ACC112 (cell line): Measurements from ENCODE around the gene RUNX3.
"Not testable (repeated sequence)": the region's sequence is repeated elsewhere in the genome, so short reads cannot be mapped to it uniquely, and the experiment has no call there.

Experiments
- H2AFZ ChIP-seq: fragments of 200-600 bp; sonication (generic); one replicate; pipeline ENCODE4 v1.6.0; 2017; ENCODE audit warnings: antibody characterized with exemption, low read length; ENCODE audit not compliant: unreplicated experiment
- H3K27ac ChIP-seq: fragments of 200-600 bp; sonication (generic); 2 replicates; pipeline ENCODE4 v1.5.1; 2014; ENCODE audit warnings: low read depth, mild to moderate bottlenecking, antibody characterized with exemption, low read length, moderate library complexity
- H3K27me3 ChIP-seq: fragments of 200-600 bp; sonication (generic); 2 replicates; pipeline ENCODE4 v1.6.1; 2014; ENCODE audit warnings: mild to moderate bottlenecking, antibody characterized with exemption, low read length, moderate library complexity, mixed read lengths; ENCODE audit not compliant: insufficient read depth
- H3K36me3 ChIP-seq: fragments of 200-600 bp; sonication (generic); 2 replicates; pipeline ENCODE4 v1.6.1; 2016; ENCODE audit warnings: mild to moderate bottlenecking, antibody characterized with exemption, low read length, moderate library complexity, mixed read lengths; ENCODE audit not compliant: insufficient read depth
- H3K4me1 ChIP-seq: fragments of 200-600 bp; sonication (generic); one replicate; pipeline ENCODE4 v1.6.1; 2016; ENCODE audit warnings: low read length, mixed read lengths; ENCODE audit not compliant: insufficient read depth, unreplicated experiment, control insufficient read depth
- H3K4me3 ChIP-seq: fragments of 200-600 bp; sonication (generic); 2 replicates; pipeline ENCODE4 v1.5.1; 2014; ENCODE audit warnings: mild to moderate bottlenecking, low read depth, low read length
- H3K79me2 ChIP-seq: fragments of 200-600 bp; sonication (generic); one replicate; pipeline ENCODE4 v1.6.0; 2016; ENCODE audit warnings: low read length; ENCODE audit not compliant: control insufficient read depth, unreplicated experiment, insufficient read depth

The RUNX3 gene

DNA sequence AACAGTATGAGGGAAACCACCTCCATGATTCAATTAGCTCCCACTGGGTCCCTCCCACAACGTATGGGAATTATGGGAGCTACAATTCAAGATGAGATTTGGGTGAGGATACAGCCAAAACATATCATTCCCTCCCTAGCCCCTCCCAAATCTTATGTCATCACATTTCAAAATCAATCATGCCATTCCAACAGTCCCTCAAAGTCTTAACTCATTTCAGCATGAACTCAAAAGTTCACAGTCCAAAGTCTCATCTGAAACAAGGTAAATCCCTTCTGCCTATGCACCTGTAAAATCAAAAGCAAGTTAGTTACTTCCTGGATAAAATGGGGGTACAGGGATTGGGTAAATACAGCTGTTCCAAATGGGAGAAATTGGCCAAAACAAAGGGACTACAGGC lies 38.7 kb downstream of the RUNX3 start:
- not testable (repeated sequence) for H3K4me3 ChIP-seq, H3K36me3 ChIP-seq, H3K79me2 ChIP-seq, H3K4me1 ChIP-seq, H3K27me3 ChIP-seq, H3K27ac ChIP-seq, H2AFZ ChIP-seq

DNA sequence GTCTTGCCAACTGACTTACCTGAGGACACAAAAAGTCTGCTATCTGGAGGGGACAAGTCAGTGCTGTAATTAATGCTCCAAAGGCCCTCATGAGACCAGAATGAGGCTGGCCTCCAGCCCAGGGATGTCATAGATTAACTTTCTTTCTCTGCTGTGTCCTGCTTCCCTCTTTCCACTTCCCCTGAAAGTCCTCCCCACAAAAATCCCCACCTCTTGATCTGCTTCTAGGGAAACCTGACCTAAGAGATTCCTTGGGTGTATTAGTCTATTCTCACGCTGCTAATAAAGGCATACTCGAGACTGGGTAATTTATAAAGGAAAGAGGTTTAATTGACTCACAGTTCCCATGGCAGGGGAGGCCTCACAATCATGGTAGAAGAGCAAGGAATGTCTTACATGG lies 39.2 kb downstream of the RUNX3 start:
- Histone ChIP-seq H2AFZ (no peak overlapping the region), H3K36me3 (no peaks in the 10 kb centered on the region), H3K27me3 (no peaks in the 10 kb centered on the region), H3K4me3 (no peak overlapping the region), H3K79me2 (no peaks in the 10 kb centered on the region), H3K27ac (no peak overlapping the region), H3K4me1 (peaks cover 5% of the 10 kb centered on the region)

DNA sequence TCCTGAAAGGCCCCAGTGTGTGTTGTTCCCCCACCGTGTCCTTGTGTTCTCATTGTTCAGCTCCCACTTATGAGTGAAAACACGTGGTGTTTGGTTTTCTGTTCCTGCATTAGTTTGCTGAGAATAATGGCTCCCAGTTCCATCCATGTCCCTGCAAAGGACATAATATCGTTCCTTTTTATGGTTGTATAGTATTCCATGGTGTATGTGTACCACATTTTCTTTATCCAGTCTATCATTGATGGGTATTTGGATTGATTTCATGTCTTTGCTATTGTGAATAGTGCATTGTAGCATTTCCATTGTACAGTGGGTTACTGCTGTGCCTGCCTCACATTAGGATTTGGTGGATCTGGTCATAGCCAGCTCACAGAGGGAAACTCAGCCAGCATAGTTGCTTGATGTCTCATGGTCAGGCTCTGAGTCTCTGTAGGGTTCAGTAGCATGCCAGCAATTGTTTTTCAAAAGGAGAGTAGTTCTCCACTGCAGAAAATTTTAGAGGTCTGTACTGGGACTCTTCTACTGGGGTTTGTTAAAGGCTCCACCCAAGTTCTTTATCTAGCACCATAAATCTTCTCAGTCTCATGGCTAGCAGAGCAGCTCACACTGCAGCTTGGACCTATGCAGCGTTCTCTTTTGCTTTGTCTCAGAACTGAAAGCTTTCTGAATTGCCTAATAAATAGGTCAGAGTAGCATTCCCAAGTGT lies 41.0 kb downstream of the RUNX3 start:
- Histone ChIP-seq H3K4me3 (no peak overlapping the region), H3K79me2 (no peaks in the 10 kb centered on the region), H2AFZ (no peak overlapping the region), H3K27me3 (peaks cover 7% of the 10 kb centered on the region), H3K27ac (no peak overlapping the region), H3K36me3 (no peaks in the 10 kb centered on the region), H3K4me1 (peaks cover 5% of the 10 kb centered on the region)

DNA sequence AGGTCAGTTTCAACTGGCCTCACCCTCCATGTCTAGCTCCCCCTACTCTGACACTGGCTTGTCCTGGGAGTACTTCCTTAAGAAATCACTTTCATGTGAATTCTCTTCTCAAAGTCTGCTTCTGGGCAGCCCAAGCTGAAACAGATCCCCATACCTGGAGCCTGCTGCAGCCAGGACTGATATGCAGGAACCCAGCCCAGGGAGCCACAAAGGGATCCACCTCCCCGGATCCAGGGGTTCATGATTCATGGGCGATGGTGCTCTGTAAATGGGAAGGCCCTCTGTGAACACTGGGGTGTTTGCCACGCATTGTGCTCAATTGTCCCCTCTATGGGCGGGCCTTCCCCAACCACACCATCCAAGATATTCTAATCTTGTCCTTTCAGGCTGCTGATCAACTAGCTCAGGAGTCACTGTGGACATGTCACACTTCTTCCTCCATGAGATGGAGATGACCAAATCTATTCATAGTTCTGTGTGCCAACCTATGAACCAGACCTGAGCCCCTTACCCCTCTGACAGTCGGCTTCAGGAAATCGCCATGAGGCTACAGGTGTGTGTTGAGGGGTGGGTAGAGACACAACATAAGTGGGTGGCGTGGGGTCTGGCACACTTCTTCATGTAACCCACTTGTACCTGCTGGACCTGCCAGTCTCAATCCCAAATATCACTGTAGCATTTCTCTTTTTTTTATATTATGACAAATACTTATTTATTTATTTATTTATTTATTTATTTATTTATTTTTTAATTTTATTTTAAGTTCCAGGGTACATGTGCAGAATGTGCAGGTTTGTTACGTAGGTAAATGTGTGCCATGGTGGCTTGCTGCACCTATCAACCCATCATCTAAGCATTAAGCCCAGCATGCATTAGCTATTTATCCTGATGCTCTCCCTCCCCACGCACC lies 41.8 kb downstream of the RUNX3 start:
- Histone ChIP-seq H3K4me1 (peaks cover 5% of the 10 kb centered on the region), H3K27me3 (peaks cover 15% of the 10 kb centered on the region), H2AFZ (no peak overlapping the region), H3K27ac (no peak overlapping the region), H3K36me3 (no peaks in the 10 kb centered on the region), H3K4me3 (no peak overlapping the region), H3K79me2 (no peaks in the 10 kb centered on the region)

DNA sequence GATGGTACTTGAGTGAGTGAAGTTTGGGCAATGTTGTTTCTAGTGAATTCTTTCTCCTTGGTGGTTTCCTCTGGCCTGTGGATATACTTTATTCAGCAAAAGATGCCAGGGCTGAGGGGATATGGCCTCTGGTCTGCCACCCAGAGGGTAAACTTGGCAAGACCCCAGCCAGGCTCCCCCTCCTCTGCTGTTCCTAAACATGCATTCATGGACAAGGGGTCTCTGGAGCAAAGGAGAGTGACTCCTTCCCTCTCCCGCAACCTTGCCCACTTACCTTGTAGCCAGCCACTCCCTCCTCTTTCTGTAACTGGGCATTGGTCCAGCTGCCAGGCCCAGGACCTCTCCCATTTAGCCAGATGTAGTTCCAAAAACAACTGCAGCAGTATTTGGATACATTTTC lies 43.8 kb downstream of the RUNX3 start:
- Histone ChIP-seq H3K4me3 (no peak overlapping the region), H3K79me2 (no peaks in the 10 kb centered on the region), H2AFZ (no peak overlapping the region), H3K36me3 (no peaks in the 10 kb centered on the region), H3K27ac (no peak overlapping the region), H3K4me1 (peaks cover 5% of the 10 kb centered on the region), H3K27me3 (peaks cover 32% of the 10 kb centered on the region)

DNA sequence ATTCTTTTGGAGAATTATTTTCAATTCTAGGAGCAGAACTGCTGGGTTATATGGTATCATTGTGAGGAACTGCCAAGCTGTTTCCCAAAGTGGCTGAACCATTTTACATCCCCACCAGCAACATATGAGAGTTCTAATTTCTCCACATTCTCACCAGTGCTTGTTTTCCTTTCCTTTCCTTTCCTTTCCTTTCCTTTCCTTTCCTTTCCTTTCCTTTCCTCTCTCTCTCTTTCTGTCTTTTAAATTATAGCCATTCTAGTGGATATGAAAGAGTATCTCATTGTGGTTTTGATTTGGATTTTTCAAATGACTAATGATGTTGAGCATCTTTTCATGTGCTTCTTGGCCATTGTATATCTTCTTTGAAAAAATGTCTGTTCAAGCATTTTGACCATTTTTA lies 45.3 kb downstream of the RUNX3 start:
- Histone ChIP-seq H3K27me3 (peaks cover 39% of the 10 kb centered on the region), H3K27ac (no peak overlapping the region), H2AFZ (no peak overlapping the region), H3K4me3 (no peak overlapping the region), H3K4me1 (peaks cover 4% of the 10 kb centered on the region), H3K36me3 (no peaks in the 10 kb centered on the region), H3K79me2 (no peaks in the 10 kb centered on the region)

DNA sequence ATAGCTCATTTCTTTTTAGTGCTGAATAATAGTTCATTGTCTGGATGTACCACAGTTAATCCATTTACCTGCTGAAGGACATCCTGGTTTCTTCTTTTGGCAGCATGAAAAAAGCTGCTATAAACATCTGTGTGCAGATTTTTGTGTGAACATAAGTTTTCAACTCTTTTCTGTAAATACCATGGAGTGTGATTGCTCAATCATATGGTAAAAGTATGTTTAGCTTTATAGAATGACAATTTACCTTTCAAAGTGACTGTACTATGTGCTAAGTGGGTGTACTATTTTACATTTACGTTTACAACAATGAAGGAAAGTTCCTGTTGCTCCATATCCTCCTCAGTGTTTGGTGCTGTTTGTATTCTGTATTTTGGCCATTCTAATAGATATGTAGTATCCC lies 49.0 kb downstream of the RUNX3 start:
- Histone ChIP-seq H3K4me1 (peaks cover 8% of the 10 kb centered on the region), H3K36me3 (no peaks in the 10 kb centered on the region), H3K27ac (no peak overlapping the region), H3K4me3 (no peak overlapping the region), H2AFZ (no peak overlapping the region), H3K27me3 (peaks cover 39% of the 10 kb centered on the region), H3K79me2 (no peaks in the 10 kb centered on the region)

DNA sequence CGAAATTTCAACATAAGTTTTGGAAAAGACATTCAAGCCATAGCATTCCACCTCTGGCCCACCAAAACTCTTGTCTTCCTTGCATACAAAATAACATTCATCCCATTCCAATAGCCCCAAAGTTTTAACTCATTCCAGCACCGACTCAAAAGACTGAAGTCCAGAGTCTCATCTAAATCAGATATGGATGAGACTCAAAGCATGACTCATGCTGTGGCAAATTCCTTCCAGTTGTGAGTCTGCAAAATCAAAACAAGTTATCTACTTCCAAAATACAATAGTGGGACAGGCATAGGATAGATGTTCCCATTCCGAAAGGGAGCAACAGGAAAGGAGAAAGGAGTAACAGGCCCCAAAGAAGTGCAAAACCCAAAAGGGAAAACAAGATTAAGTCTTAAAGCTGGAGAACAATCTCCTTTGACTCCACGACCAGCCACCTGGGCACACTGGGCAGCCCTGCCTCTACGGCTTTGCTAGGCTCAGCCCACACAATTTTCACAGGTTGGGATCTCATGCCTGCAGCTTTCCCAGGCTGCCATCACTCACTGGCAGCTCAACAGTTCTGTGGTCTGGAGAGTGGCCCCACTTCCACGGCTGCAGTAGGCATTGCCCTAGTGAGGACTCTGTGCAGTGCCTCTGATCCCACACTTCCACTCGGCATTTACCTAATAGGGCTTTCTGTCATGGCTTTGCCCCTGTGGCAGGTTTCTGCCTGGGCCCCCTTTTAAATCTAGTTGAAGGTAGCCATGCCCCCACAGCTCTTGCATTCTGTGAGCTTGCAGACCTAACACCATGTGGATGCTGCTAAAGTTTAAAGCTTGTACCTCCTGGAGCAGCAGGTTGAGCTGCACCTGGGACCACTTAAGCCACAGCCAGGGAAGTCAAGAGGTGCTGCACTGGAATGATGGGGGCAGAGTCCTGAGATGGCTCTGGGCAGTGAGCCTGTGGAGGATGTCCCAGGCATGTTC lies 51.0 kb downstream of the RUNX3 start:
- Histone ChIP-seq H3K4me3 (no peak overlapping the region), H3K79me2 (no peaks in the 10 kb centered on the region), H3K4me1 (peaks cover 8% of the 10 kb centered on the region), H3K36me3 (no peaks in the 10 kb centered on the region), H3K27me3 (peaks cover 32% of the 10 kb centered on the region), H2AFZ (no peak overlapping the region), H3K27ac (no peak overlapping the region)

DNA sequence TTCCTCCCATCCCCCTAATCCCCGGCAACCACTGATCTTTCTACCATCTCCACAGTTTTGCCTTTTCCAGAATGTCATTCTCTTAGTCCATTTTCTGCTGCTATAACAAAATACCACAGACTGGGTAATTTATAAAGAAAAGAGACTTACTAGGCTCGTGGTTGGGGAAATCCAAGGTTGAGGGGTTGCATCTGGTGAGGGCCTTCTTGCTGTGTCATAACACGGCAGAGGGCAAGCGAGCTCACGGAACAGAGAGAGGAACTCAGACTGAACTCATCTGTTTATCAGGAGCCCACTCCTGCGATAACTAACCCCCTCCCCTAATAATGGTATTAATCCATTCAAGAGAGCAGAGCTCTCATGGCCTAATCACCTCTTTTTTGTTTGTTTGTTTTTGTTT lies 52.0 kb downstream of the RUNX3 start:
- H3K27ac ChIP-seq: no peak overlapping the region
- no peaks in the 10 kb centered on the region for H3K36me3 ChIP-seq
- no peak overlapping the region for H2AFZ ChIP-seq
- H3K4me3 ChIP-seq: no peak overlapping the region
- H3K79me2 ChIP-seq: no peaks in the 10 kb centered on the region
- H3K4me1 ChIP-seq: peaks cover 8% of the 10 kb centered on the region
- H3K27me3 ChIP-seq: peaks cover 24% of the 10 kb centered on the region

DNA sequence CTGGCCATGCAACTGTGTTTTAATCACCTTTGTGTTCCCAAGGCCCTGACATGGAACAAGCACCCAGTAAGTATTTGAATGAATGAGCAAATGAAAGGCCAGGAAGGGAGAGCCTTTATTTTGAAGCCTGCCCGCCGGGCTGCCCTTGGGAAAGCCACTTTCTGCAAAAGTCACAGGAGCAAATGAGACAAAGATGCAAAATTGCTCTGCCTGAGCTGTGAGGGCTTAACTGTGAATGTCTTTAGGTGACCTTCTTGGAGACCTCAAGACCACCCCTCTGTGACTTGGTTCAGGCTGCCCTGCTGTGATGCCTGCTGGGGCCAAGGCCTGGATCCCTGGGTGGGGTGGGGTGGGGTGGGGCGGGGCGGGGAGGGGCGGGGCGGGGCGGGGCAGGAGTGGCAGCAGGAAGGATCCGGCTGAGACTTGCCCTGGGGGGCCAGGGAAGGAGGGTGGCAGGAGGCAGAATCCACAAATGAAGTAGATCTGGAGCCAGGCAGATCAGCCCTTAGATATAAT lies 54.0 kb downstream of the RUNX3 start:
- no peak overlapping the region for H3K27ac ChIP-seq
- peaks cover 8% of the 10 kb centered on the region for H3K4me1 ChIP-seq
- no peaks in the 10 kb centered on the region for H3K79me2 ChIP-seq
- no peaks in the 10 kb centered on the region for H3K36me3 ChIP-seq
- H3K4me3 ChIP-seq: no peak overlapping the region
- H3K27me3 ChIP-seq: peaks cover 14% of the 10 kb centered on the region
- H2AFZ ChIP-seq: no peak overlapping the region
